K562 (cell line): ENCODE results near the gene BDKRB2. TPM values are rescaled to one million over a fixed set of nuclear protein-coding genes. Genes with fewer than 3 reads are reported as not detected.

ENCODE experiments used
- ATAC-seq: fragments of 200-7000 bp; cut with Tn5 transposase; 3 replicates; pipeline ENCODE4 v1.9.1; 2020; ENCODE audit warnings: moderate library complexity
- BruUV-seq: library from RNA; stranded (reverse); fragments of 400-500 nt; replicated peaks from 2 replicates; lab custom pipeline; 2021; lab: Mats Ljungman, UMichigan
- CTCF ChIA-PET: fragments of 300-600 bp; formaldehyde crosslinking; extraction: SDS; loops from one replicate; lab custom pipeline; 2021; ENCODE audit warnings: low intra/inter-chr PET ratio; lab: Yijun Ruan, JAX
- POLR2A ChIA-PET: fragments of 300-600, 350-650 bp; sonication (Branson Sonifier 250); formaldehyde crosslinking; extraction: SDS; loops from one replicate; lab custom pipeline; 2021; ENCODE audit warnings: antibody characterized with exemption, inconsistent platforms; lab: Yijun Ruan, JAX
- DNase-seq, 4 experiments: peaks; one replicate each; pipeline versions ENCODE4 v3.0.0 to v3.0.0-alpha.2; 2011 to 2018; ENCODE audit warnings: low spot score in 3 of 4, mixed read lengths in 3 of 4; ENCODE audit errors: extremely low read depth in 1 of 4
- FAIRE-seq: peaks from 2 replicates; lab custom pipeline; 2011; peaks lifted over from hg19 to GRCh38; lab: Jason Lieb, UNC
- H2AFZ ChIP-seq: 2 replicates; pipeline ENCODE4 v1.6.0; 2011; ENCODE audit warnings: low read depth, low read length, control low read depth, inconsistent platforms
- H3K27ac ChIP-seq: fragments of 200-600 bp; 3 replicates; pipeline ENCODE4 v1.8.0; 2011; ENCODE audit warnings: low read depth, mild to moderate bottlenecking, control low read depth, inconsistent platforms, low read length, moderate library complexity, mixed read lengths; ENCODE audit errors: extremely low read depth
- H3K27me3 ChIP-seq, 2 experiments: fragments of 300-600 bp in 1 of 2; 2 replicates in 1 of 2; 3 replicates in 1 of 2; pipeline versions ENCODE4 v1.6.0 to v1.8.0; 2011; ENCODE audit warnings: inconsistent platforms in 2 of 2, low read length in 2 of 2, mild to moderate bottlenecking in 1 of 2, mixed read lengths in 1 of 2, moderate library complexity in 1 of 2; ENCODE audit not compliant: control insufficient read depth in 2 of 2, insufficient read depth in 2 of 2
- H3K36me3 ChIP-seq: fragments of 300-600 bp; 3 replicates; pipeline ENCODE4 v1.8.0; 2011; ENCODE audit warnings: mild to moderate bottlenecking, low read length, inconsistent platforms; ENCODE audit not compliant: control insufficient read depth, insufficient read depth
- H3K4me1 ChIP-seq, 2 experiments: fragments of 200-600 bp in 1 of 2; replicated peaks in 1 of 2; 2 replicates in 1 of 2; 3 replicates in 1 of 2; pipeline versions ENCODE4 v1.5.1 to v1.8.0; 2011; ENCODE audit warnings: inconsistent platforms in 2 of 2, low read length in 2 of 2, mild to moderate bottlenecking in 1 of 2, mixed read lengths in 1 of 2, moderate library complexity in 1 of 2; ENCODE audit not compliant: control insufficient read depth in 2 of 2, insufficient read depth in 2 of 2
- H3K4me2 ChIP-seq: 2 replicates; pipeline ENCODE4 v1.6.1; 2011; ENCODE audit warnings: low read length, control low read depth, inconsistent platforms, mixed read lengths; ENCODE audit not compliant: insufficient read depth
- H3K4me3 ChIP-seq: fragments of 200-600 bp; sonication (generic), shearing (Covaris generic); 2 replicates; pipeline ENCODE4 v1.5.1; 2016; ENCODE audit warnings: control low read depth, inconsistent platforms
- H3K79me2 ChIP-seq: fragments of 200-600 bp; 3 replicates; pipeline ENCODE4 v1.8.0; 2011; ENCODE audit warnings: low read length, inconsistent platforms; ENCODE audit not compliant: control insufficient read depth, insufficient read depth
- H3K9ac ChIP-seq, 2 experiments: 2 replicates each; pipeline versions ENCODE4 v1.6.0 to v1.6.1; 2011; ENCODE audit warnings: low read depth in 2 of 2, low read length in 2 of 2, control low read depth in 1 of 2, inconsistent platforms in 1 of 2, mild to moderate bottlenecking in 1 of 2, mixed read lengths in 1 of 2; ENCODE audit not compliant: insufficient read depth in 1 of 2
- H3K9me1 ChIP-seq: one replicate; pipeline ENCODE4 v1.6.0; 2011; ENCODE audit warnings: inconsistent platforms, mild to moderate bottlenecking, low read length, moderate library complexity; ENCODE audit not compliant: control insufficient read depth, insufficient read depth
- H3K9me3 ChIP-seq: replicated peaks from 2 replicates; pipeline ENCODE4 v1.5.1; 2011; ENCODE audit warnings: low read depth, low read length, inconsistent platforms; ENCODE audit not compliant: control insufficient read depth, insufficient read depth
- H4K20me1 ChIP-seq: replicated peaks from 2 replicates; pipeline ENCODE4 v1.6.1; 2011; ENCODE audit warnings: low read length, inconsistent platforms, mixed read lengths; ENCODE audit not compliant: control insufficient read depth, insufficient read depth
- BDP1 ChIP-seq: IDR thresholded peaks from 3 replicates; pipeline ENCODE4 v1.6.1; 2011; ENCODE audit not compliant: insufficient read length, insufficient read depth
- CBFA2T2 ChIP-seq: fragments of 450-650 bp; conservative IDR thresholded peaks from 2 replicates; pipeline ENCODE4 v1.6.1; 2017; ENCODE audit warnings: mild to moderate bottlenecking
- CHD1 ChIP-seq: fragments of 200-600 bp; sonication (generic); IDR thresholded peaks from one replicate; pipeline ENCODE4 v1.6.1; 2012; ENCODE audit warnings: mild to moderate bottlenecking, moderate library complexity, low read length, inconsistent platforms
- EGR1 ChIP-seq: fragments of 450-650 bp; conservative IDR thresholded peaks from 2 replicates; pipeline ENCODE4 v1.6.1; 2017; ENCODE audit warnings: mild to moderate bottlenecking
- PHTF2 ChIP-seq: fragments of 250-450 bp; sonication (Bioruptor Pico); IDR thresholded peaks from 2 replicates; pipeline ENCODE4 v1.5.0; 2021; ENCODE audit warnings: mild to moderate bottlenecking
- ZNF583 ChIP-seq: fragments of 250-450 bp; sonication (Bioruptor Pico); IDR thresholded peaks from 2 replicates; pipeline ENCODE4 v1.4.0; 2020
- WGBS: fragments of 100-300 bp; shearing (Covaris generic); methylation state at CpG from one replicate; pipeline ENCODE4 v1.1.6; 2016; ENCODE audit warnings: low coverage, mixed read lengths; ENCODE audit not compliant: insufficient coverage; ENCODE audit errors: missing lambda C conversion rate; 5-methylcytosine and 5-hydroxymethylcytosine counted together
- in situ Hi-C: fragments of 300-500 bp; cut with MboI; formaldehyde crosslinking; loops from 4 replicates; pipeline ENCODE4 v1.15.0; 2018; ENCODE audit warnings: inconsistent platforms, mixed read lengths
- intact Hi-C: fragments of 100-400 bp; cut with micrococcal nuclease; formaldehyde crosslinking; loops from 2 replicates; pipeline ENCODE4 v1.14.2; 2022
- polyA plus RNA-seq, 8 experiments: library from polyadenylated mRNA; depleted of rRNA in 4 of 8; stranded (reverse) in 5 of 8; unstranded in 3 of 8; fragments of >200 nt; fragmentation: Nextera tagmentation in 2 of 8; fragmentation: Illumina TruSeq in 1 of 8; extraction: Ambion mirVana in 2 of 8; extraction: Trizol in 1 of 8; gene quantifications; 2 replicates each; pipeline versions ENCODE4 v1.2.1 to v1.2.3, GENCODE V29; 2011 to 2014; ENCODE audit warnings: inconsistent platforms in 1 of 8, missing spikeins in 1 of 8
- total RNA-seq, 7 experiments: library from RNA; depleted of rRNA in 6 of 7; stranded (reverse); fragments of >200 nt in 6 of 7; fragmentation: Illumina TruSeq in 2 of 7; extraction: Trizol in 2 of 7; gene quantifications; 2 replicates each; pipeline versions ENCODE4 v1.2.1 to v1.2.3, GENCODE V29; 2011 to 2021; ENCODE audit warnings: low replicate concordance in 1 of 7

The BDKRB2 gene
- total and polyA plus RNA-seq, 9 of the 15 experiments (the other 6 are each of a cell fraction or from before 2014, with no cell fraction given), result 0.02 TPM; not detected in 8

DNA sequence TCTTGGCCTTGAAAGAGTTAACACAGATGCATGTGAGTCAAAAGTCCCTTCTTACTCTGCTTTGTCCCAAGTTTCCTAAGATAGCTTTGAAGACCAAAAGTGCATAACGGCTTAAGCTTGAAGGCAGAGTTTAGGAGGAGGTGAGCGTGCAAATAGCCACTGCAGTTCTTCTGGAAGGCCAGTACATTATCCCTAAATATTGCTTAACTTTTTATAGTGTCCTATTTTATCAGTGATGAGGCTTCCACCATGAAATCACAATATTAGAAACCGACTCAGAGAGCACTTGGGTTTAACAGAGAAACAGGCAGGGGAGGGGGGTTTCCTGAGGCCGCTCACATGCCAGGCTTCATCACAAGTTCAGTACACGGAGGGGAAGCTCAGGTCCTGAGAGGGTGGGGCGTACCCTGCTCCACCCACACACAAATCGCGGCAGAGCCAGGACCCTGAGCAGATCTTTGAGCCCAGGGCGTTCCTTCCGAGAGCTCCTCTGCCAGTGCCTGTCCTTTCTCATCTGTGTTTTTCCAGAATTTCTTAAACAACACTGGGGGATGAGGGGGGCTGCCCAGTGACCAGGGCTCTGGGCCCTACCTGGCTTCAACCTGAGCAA is 26.8 kb upstream of the BDKRB2 start:
- no peak overlapping the region for H3K27ac ChIP-seq
- FAIRE-seq (no peak), ATAC-seq (no peak), DNase-seq (no peak)
- no peak overlapping the region for H2AFZ ChIP-seq
- TF ChIP-seq CBFA2T2 (no peak), BDP1 (no peak), EGR1 (no peak), CHD1 (no peak), ZNF583 (CRISPR knock-in tag) (no peak), PHTF2 (CRISPR knock-in tag) (no peak)
- ChIA-PET CTCF (no interaction called here), POLR2A (interaction anchor here (0.5 kb wide), 1 partner anchor 827 kb away, joined by 3 read pairs; no protein-coding TSS in a partner anchor)
- H3K27me3 ChIP-seq, result peaks cover 0 to 14% of the 10 kb centered on the region in 2 experiments; a peak in 2 of 5 replicates
- no peaks in the 10 kb centered on the region for H3K4me1 ChIP-seq
- no peaks in the 10 kb centered on the region for H3K9me3 ChIP-seq
- H3K4me3 ChIP-seq, result no peak overlapping the region
- intact Hi-C loops, result no loop called here
- 0% methylated on average over 7 of the region's 10 CpGs for WGBS
- no peak overlapping the region for H3K9ac ChIP-seq
- no TSS peak for BruUV-seq
- H3K4me2 ChIP-seq, result no peak overlapping the region
- no peaks in the 10 kb centered on the region for H3K79me2 ChIP-seq
- in situ Hi-C loops, result no loop called here
- H4K20me1 ChIP-seq, result no peaks in the 10 kb centered on the region
- H3K9me1 ChIP-seq, result no peaks in the 10 kb centered on the region
- H3K36me3 ChIP-seq, result no peaks in the 10 kb centered on the region
